ENCODE results near the gene INSR. TPM values are rescaled to one million over a fixed set of nuclear protein-coding genes. Genes with fewer than 3 reads are reported as not detected.

Gene INSR
- total RNA-seq, 2 donors from 2014 or later = 44.6 to 52.9 TPM

- intact Hi-C loops (cut with DNase I) = no loop called here
- DNase-seq (no peak), ATAC-seq (no peak)
Observed at GRCh38 chr19:7303470-7303869, 9.3 kb upstream of the INSR start.

DNA sequence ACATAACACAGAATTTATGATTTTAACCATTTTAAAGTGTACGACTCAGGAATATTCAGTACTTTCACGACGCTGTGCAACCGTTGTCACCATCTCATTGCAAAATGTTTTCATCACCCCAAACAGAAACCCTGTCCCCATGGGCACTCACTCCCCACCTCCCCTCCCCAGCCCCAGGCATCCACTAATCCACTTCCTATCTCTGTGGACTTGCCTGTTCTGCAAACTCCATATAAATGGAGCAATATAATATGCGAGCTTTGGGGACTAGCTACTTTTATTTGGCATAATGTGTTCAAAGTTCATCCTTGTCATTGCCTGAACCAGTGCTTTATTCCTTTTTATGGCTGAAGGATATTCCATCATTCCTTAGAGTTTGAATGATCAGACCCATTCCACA, 7.3 kb upstream of the INSR start:
- intact Hi-C loops (cut with DNase I) = no loop called here
- ATAC-seq = no peak
- DNase-seq = no peak

DNA sequence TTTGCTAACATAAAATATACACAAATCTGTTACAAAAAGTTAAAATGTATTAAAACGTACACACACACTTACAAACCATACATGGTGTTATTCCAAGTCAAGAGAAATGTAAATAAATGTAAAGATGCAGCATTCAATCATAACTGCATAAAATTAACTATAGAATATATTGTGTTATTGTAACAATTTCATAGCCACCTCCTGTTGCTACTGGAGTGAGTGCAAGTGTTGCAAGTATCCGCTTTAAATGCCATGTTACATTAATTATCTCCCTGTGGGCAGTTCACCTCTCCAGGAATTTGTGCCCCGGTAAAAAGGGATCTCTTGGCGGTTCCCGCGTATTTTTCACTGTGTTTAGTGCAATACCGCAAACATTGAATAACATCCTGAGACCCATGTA, 3.5 kb upstream of the INSR start:
- no peak for ATAC-seq
- intact Hi-C loops (cut with DNase I) = loop anchor here in 1 of 2 donors (10.0 kb wide), 1 partner anchor 143 kb away; no protein-coding TSS in a partner anchor
- DNase-seq = no peak

DNA sequence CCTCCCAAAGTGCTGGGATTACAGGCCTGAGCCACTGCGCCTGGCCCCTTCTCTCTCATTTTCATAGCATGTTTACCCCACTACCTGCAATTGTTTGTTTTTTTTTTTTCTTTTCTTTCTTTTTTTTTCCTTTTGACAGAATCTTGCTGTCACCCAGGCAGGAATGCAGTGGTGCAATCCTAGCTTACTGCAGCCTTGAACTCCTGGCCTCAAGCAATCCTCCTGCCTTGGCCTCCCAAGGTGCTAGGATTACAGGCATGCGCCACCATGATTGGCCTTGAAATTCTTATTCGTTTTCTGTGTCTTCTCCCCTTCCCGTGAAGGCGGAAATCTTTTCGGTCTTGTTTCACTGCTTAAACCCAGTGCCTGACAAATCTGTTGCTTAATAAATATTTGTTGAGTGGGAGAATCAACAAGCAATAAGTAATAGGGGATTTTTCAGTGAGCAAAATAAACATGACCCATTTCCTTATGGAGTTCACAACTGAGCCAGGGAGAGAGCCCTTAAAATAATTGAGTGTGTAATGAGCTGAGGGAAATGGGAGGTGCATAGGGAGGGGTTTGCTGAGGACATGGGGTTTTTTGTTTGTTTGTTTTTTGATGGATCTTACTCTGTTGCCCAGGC, 1.8 kb upstream of the INSR start:
- DNase-seq (no peak), ATAC-seq (no peak)
- intact Hi-C loops (cut with DNase I) = loop anchor here in 1 of 2 donors (10.0 kb wide), 1 partner anchor 141 kb away; no protein-coding TSS in a partner anchor

DNA sequence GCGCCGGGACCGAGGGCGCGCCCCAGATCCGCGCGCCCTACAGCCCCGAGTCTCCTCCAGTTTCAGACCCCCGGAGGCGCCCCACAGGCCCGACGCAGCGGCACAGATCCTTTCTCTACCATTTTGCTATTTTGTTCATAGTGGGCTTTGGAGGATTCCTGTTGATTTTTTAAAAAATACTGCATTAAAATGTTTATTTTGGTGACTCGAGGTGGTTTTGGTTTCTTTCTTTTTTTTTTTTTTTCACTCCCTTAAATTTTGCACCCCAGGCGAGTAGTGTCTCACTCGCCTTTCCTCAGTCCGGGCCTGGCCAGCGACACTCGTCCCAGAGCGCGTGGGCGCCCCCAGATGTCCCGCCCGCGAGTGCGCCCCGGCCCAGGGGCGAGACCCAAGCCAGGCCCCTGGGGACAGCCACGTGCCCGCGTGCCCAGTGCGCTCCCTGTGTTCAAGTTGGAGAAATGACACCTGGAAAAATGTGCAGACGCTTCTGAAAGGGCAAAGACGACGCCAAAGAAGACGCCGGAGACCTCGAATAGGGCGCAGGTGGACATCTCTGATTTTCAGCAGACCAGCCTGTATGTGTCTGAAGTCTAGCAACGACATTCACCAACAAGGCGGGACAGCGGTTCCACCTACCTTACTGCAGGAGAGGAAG, 471 bp upstream of the INSR start:
- intact Hi-C loops (cut with DNase I) = loop anchor here (1.0 to 10.0 kb wide), 3 partner anchors 96 to 140 kb away; no protein-coding TSS in a partner anchor
- peak; percentile 78 for ATAC-seq
- DNase-seq = peak; percentile 79

GRCh38 chr19:7292950-7293761, 1.1 kb downstream of the INSR start:
- intact Hi-C loops (cut with DNase I) = loop anchor here (5.0 to 10.0 kb wide), 2 partner anchors 106 to 138 kb away; no protein-coding TSS in a partner anchor
- ATAC-seq (peak; percentile 10 to 44), DNase-seq (peak; percentile 61)

- intact Hi-C loops (cut with DNase I) = loop anchor here (5.0 to 10.0 kb wide), 2 partner anchors 105 to 138 kb away; no protein-coding TSS in a partner anchor
- DNase-seq (no peak), ATAC-seq (no peak)
Observed at GRCh38 chr19:7292352-7292949, 1.8 kb downstream of the INSR start.

DNA sequence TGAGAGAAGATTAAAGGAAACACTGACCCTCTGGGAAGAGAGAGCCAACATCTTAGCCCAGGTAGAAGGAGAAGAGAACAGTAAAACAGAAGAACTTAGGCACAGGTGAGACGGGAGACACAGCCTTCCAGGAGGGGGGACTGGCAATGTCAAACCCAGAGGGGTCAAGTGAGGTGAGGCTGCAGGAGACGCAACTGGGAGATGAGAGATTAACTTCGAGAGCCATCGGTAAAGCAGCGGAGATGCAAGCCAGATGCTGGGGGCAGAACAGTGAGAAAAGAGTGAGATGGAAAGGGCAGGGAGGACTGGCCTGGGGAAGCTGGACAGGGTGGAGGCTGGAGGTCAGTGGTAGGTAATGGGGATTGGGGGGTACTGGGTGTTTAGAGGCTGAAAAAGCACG, 5.2 kb downstream of the INSR start:
- ATAC-seq = no peak
- no peak for DNase-seq
- intact Hi-C loops (cut with DNase I) = no loop called here

DNA sequence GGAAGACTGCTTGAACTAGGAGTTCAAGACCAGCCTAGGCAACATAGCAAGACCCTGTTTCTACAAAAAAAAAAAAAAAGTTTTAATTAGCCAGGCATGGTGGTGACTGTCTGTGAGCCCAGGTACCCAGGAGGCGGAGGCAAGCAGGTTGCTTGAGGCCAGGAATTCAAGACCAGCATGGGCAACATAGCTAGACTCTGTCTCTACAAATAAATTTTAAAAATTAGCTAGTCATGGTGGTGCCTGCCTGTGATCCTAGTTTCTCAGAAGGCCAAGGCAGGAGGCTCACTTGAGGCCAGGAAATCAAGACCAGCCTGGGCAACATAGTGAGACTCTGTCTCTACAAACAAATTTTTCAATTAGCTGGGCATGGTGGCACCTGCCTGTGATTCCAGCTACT, 6.1 kb downstream of the INSR start:
- ATAC-seq (no peak), DNase-seq (no peak)
- intact Hi-C loops (cut with DNase I) = no loop called here

GRCh38 chr19:7287722-7288121, 6.5 kb downstream of the INSR start:
- intact Hi-C loops (cut with DNase I) = no loop called here

GRCh38 chr19:7280940-7281666, 13.1 kb downstream of the INSR start:
- intact Hi-C loops (cut with DNase I) = no loop called here
- ATAC-seq = no peak
- no peak for DNase-seq

More at GRCh38 chr19:7287722-7288121, 6.5 kb downstream of the INSR start:
- DNase-seq (no peak), ATAC-seq (no peak)

DNA sequence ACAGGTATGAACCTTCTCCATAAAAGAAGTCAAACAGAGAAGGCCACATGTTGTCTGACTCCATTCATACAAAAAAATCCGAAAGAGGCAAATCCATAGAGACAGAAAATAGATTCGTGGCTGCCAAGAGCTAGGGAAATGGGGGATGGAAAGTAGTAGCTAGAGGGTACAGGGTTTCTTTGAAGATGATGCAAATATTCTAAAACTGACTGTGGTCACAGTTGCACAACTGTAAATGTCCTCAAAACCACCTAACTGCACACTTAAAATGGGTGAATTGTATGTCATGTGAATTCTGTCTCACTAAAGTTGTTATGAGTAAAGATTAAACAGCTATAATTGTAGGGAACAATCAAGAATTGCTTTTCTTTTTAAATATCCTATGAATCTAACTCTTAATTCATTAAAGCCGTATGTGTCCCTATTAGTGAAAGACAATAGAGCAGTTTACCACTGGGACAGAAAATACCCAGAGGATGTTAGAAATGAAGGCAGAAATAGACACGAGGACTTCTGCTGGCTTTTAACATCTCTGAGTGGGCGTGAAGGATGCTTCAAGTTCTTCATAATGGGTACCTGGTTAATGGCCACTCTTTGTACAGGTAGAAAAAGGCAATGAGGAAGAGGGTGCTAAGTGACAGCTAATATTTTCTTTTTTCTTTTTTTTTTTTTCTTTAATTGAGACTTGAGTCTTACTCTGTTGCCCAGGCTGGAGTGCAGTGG, 21.2 kb downstream of the INSR start:
- no peak for ATAC-seq
- intact Hi-C loops (cut with DNase I) = no loop called here
- DNase-seq = no peak

GRCh38 chr19:7268705-7269098, 25.5 kb downstream of the INSR start:
- ATAC-seq (no peak), DNase-seq (no peak)
- intact Hi-C loops (cut with DNase I) = no loop called here

DNA sequence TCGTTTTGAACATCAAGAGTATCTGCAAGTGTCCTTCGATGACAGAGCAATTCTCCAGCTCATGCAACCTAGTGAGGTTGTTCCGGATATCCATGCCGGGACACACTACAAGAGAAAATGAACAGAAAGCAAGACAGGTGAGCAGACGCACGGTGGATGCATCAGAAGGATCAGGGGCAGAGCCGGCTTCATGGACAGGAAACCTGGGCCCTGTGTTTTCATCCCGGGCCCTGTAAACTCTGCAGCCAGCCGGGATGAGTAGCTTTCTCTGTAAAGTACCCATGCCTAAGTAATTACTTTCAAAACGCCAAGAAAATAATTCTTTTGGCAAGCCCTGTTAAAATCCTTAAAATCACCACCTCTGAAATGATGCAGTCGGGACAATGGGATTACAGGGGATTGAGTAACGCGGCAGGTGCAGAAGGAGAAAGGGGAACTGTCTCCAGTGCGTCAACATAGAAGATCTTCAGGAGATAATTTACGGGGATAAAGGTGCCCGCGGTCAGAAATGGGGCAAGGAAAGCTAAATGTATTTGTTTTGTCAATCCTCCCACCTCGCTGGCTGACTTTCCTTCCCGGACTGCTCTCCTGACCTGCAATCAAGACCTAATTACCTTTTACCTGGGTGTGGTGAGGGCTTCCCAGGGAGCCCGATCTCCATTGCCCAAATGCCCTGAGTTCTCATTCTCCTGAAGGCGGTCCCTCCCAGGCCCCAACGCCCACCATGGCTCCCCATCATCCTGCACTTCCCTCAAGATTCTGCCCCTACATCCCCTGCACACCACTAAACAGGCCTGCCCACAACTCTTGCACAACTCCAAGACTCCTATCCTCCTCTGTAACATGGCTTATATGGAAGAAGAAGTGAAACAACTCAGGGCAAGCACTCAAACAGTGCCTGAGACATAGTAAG, 26.2 kb downstream of the INSR start:
- peak in 1 of 2 donors; percentile 60 for ATAC-seq
- intact Hi-C loops (cut with DNase I) = no loop called here
- DNase-seq = no peak

DNA sequence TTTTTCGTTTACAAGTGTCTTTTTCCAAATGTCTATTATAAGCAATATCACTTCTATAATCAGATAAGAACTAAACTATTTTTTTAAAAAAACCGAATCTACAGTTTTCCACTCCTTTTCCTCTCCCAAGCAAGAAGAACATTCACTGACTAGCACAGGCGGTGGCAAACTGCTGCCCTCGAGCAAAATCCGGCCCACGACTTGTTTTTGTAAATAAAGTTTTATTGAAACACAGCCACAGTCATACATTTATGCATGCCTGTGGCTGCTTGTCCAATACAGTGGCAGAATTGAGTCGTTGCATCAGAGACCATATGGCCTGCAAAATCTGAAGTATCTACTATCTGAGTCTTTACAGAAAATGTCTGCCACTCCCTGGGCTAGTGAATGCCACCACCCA, 27.4 kb downstream of the INSR start:
- intact Hi-C loops (cut with DNase I) = no loop called here
- no peak for ATAC-seq
- DNase-seq = no peak

DNA sequence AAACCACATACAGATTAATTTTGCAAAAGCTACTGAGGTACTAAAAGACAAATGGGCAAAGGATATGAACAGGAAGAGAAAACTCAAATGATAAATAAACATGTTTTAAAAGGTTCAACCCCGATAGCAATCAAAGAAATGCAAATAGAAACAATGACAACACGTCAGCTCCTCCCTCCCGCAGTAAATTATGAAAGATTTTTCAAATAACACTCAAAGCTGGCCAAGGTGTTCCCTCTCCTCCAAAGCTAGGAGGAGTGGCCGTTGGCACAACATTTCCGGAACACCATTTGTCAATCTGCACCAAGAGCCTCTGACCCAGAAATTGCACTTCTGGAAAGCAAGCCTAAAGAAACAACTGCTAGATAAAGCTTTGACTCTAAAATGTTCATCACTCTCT, 28.3 kb downstream of the INSR start:
- no peak for DNase-seq
- peak; percentile 59 to 70 for ATAC-seq
- intact Hi-C loops (cut with DNase I) = no loop called here

GRCh38 chr19:7264858-7265257, 29.4 kb downstream of the INSR start:
- no peak for ATAC-seq
- intact Hi-C loops (cut with DNase I) = no loop called here
- no peak for DNase-seq
